HG03039 (cell line): ENCODE measurements around the gene KLHL1.
"Not testable (repeated sequence)": the region's sequence is repeated elsewhere in the genome, so short reads cannot be mapped to it uniquely, and the experiment has no call there.

ENCODE experiments used
- ATAC-seq: cut with Tn5 transposase; IDR thresholded peaks from one replicate; pipeline ENCODE4 v1.9.1; 2021; ENCODE audit warnings: mild to moderate bottlenecking, moderate library complexity; ENCODE audit not compliant: unreplicated experiment

KLHL1 gene, protein sequence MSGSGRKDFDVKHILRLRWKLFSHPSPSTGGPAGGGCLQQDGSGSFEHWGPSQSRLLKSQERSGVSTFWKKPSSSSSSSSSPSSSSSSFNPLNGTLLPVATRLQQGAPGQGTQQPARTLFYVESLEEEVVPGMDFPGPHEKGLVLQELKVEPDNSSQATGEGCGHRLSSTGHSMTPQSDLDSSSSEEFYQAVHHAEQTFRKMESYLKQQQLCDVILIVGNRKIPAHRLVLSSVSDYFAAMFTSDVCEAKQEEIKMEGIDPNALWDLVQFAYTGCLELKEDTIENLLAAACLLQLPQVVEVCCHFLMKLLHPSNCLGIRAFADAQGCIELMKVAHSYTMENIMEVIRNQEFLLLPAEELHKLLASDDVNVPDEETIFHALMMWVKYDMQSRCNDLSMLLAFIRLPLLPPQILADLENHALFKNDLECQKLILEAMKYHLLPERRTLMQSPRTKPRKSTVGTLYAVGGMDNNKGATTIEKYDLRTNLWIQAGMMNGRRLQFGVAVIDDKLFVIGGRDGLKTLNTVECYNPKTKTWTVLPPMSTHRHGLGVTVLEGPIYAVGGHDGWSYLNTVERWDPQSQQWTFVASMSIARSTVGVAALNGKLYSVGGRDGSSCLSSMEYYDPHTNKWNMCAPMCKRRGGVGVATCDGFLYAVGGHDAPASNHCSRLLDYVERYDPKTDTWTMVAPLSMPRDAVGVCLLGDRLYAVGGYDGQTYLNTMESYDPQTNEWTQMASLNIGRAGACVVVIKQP

DNA sequence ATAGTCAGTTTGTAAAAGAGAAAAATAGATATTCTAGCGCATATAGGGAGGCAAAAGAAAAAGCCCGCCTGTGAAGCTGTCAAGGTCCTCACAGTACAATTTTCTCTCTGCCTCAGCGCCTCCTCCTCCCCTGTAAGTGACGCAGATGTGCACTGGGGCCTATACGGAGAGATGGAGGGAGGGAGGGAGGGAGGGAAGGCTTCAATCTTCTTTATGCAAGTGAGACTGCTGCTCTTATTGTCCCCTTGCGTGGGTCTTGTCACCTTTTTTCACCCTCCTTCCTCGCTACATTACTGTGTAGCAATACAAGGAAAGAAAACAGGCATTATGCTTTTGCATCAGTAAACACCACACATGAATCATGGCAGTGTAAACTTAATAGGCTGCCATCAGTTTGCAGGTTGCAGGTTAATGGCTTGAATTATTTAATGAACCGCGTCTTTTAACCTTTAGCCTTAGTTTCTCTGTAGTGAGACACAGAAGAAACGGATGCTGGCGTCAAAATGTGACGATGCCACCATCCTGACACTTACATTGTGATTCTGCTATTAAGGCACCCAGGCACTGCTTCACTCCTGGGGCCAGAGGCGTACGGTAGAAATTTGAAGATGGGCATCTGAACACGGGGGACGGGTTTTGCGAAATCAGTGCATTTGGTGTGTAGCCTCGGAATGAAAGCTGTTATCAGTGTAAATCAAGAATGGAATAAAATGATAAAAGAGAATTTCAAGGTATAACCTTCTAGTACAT is at the start of gene KLHL1:
TSS of gene KLHL1 (minus strand) at position 97 of the 750 bp plus-strand sequence. CDS start 753 bp downstream, outside the sequence.
- ATAC-seq: no peak

DNA sequence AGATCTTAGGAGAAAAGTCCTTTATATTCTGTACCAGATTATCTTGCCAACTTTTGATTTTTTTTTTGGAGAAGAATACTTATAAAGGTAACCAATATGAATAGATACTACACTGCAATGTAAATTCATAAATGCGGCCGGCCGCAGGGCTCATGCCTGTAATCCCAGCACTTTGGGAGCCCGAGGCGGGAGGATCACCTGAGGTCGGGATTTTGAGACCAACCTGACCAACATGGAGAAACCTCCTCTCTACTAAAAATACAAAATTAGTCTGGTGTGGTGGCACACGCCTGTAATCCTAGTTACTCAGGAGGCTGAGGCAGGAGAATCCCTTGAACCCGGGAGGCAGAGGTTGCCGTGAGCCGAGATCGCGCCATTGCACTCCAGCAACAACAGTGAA is 34.4 kb upstream of the KLHL1 start:
- not testable (repeated sequence) for ATAC-seq

DNA sequence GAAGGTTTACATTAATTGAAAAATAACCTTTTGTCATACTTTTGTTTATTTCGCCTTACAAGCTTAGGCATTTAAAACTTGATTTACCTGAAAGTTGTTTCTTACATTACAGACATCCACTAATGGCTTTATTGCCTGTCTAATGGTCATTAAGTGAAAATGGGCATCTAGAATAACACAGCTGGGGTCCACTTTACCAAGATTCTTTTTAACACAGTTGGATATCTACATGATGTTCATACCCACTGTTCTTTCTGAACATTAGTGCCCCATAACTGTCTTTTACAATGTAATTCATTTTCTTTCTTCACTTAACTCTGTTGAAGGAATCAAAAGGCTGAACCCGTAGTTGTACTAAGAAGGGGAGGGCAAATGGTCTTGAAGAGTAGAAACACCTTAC is 19.8 kb upstream of the KLHL1 start:
- ATAC-seq: no peak

DNA sequence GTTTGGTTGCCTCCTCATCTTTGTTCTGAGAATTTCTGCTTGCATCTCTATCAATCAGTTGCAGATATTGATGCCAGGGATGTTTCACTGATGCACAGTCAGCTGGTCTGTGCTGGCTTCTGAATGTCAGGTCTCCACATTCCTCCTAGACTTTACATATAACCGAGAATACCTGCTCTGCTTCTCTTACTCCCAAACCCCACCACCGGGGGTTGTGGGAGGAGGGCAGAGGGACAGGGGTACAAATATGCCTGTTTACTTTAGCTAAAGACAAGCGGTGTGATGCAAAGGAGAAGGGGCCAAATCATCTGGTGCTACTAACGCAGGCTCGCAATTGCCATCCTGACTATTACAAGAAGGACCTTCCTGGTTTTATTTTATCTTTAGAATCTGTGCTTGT is 17.4 kb upstream of the KLHL1 start:
- no peak for ATAC-seq

DNA sequence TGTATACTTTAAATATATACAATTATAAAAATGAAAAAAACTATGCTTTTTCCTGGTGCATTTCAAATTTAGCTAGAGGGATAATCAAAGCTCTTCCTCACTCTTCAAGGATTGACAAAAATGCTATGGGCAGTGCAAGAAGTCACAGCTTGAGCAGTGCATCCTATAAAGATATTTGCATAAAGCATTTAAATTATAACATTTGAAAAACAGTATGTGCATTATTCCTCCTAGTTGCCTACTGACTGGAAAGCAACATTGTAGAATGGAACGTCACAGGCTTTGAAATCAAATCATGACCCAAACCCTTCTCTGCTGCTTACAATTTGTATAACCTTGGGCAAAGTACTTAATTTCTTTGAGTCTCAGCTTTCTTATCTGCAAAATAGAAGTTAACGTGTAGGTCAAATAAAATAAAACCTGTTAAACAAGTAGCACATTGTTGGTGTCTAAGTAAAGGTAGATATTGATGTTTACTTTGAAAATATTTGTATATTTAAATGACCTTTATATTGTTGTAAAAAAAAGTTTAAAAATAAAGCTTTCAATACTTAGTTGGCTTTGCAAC is 9.2 kb upstream of the KLHL1 start:
- ATAC-seq: no peak

DNA sequence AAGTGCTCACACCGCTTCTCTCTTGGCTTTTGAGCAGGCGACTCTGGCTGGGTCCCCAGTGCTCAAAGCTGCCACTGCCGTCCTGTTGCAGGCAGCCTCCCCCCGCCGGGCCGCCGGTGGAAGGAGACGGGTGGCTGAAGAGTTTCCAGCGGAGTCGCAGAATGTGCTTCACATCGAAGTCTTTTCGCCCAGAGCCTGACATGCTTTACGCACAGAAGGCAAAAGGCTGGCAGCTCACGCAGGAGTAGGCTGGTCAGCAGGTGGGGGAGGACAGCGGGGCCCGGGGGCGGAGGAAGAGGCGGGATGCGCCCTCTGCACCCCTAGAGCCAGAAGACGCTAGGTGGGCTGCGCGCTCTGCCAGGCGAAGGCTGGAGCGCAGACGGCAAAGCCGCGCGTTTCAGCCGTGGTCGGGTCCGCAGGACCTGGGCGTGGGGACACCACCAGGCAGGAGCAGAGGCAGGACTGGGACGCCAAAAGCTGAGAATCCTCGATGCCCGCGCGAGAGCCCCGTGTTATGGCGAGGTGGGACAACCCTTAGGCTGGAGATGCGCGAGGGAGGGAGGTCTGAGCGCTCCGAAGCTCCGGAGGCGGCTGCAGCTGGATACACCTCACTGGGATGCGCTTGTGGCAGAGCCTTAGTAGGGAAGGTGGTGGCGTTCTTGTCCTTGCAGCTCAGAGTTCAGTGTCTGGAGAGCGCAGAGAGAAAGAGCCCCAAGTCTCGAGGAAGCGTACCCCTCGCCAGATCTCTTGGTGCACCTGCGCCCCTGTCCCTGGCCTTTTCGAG is 562 bp downstream of the KLHL1 start, which contains the start of gene ATXN8OS:
TSS of gene ATXN8OS (plus strand) at position 329 of the 784 bp plus-strand sequence.
- no peak for ATAC-seq

DNA sequence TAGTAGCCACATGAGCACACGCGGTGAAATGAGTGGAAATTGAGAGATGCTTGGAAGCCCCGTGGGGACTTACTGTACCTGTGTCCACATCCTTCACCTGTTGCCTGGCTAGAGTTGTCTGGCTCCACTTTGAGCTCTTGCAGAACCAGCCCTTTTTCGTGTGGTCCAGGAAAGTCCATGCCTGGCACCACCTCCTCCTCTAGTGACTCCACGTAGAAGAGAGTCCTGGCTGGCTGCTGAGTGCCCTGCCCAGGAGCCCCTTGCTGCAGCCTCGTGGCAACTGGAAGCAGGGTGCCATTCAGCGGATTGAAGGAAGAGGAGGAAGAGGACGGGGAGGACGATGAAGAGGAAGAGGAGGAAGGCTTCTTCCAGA is 1.1 kb downstream of the KLHL1 start:
- no peak for ATAC-seq

DNA sequence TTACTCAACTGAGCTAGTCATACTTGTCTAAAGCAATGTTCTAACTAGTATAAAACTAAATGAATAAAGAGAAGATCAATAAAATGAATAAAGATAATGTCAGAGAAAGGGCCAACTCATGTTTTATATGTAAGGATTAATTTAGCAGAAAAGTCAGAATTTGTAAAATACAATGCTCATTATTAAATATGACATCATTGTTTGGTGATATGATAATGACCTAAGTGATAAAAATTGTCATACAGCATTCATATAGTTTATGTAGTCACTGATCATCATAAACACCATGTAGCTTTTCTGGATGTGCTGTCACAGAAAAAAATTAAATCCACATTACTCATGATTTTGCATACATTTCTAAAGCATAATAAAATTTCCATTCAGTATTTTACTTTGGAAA is 3.8 kb downstream of the KLHL1 start:
- ATAC-seq: no peak

DNA sequence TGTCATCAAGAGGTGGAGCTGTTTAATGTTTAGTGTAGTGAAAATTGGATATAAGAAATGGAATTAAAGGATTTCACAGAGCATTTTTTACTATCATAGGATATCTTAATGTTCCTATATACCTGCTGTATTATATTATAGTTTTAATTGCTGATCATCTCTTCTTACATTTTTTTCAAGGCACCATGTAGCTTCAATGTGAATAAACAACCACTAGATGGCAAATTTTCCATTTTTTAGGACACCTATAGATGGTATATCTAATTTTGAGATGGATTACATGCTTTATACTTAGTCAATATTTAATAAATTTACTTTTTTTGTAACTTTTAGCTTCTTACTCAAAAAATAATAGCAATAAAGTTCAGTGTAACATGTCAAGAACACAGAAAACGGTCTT is 9.6 kb downstream of the KLHL1 start:
- no peak for ATAC-seq

DNA sequence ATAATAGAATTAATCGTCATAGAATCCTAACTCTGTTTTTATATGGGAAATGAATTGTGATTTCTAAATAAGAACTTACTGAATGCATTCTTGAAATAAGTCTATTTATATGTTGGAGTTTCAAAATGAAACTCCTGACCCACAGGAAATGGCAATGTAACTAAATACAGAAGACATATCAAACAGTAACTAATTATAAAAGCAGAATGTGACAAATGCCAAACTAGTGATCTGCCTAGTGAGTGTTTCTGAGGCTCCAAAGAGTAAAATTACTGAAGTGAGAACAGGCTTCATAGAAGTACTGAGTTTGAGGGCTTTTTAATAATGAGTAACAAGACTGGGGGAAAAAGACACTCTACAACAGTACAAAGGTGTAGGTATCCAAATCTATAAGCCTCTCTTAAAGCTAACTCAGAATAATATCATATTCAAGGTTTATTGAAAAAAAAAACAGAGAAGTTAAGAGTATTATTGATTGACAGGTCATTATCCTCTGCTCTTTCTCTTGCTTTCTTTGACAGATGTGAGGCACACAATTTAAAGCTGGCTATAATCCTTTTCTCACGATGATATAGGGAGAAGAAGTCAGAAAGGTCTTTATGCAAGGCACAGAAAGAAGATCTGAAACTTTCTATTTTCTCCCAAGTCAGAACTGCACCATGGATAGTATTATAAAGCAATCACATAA is 18.1 kb downstream of the KLHL1 start:
- ATAC-seq: no peak

DNA sequence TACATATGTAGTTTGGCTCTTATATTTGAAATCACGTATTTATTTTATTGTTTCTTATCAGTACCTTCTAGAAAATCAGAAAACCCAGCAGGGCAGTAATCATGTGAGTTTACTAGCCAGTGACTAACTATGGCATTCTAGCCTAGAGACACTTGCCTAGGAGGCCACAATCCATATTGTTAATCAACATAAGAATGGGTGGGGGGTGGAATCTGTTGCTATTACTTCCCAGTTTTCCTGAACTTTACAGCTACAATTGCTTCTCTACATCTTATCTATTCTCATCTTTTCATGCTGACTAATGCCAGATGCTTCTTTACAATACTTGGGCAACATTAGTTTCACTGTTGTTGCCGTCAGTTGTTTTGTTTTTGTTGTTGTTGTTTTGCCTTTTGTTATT is 19.3 kb downstream of the KLHL1 start:
- no peak for ATAC-seq

DNA sequence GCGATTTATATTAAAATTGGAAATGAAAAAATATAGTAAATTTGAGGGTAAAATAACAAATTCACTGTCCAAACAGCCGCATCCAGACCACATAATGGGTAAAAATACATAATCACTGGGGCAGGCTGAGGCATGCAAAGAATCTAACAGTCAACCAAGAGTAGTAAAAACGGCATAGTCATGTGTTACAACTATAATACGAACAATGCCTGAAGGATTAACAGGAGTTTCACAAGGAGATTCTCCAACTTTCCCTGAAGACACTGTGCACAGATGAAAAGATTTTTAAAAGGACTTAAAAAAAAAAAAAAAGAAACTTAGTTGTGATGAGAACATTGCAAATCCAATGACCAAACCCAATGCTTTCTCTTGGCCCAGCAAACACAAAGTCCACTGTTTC is 21.0 kb downstream of the KLHL1 start:
- no peak for ATAC-seq

DNA sequence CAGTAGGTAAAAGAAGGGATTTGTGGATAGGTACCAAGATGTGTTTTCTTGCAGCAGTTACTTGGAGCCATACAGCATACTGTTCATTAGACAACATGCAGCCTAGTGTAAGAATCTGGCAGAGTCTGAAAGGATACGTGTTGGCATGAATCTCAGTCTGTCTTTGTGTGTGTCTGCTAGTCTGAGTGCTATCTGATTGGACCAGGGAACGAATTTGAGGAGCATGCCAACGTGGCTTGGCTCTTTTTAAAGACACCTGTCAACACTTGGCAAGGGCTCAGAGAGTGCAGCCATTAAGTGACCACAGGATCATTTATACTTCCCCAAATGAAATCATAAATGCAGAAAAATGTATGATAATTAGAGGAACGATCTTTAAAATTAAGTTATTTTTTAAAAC is 28.2 kb downstream of the KLHL1 start:
- ATAC-seq: no peak

DNA sequence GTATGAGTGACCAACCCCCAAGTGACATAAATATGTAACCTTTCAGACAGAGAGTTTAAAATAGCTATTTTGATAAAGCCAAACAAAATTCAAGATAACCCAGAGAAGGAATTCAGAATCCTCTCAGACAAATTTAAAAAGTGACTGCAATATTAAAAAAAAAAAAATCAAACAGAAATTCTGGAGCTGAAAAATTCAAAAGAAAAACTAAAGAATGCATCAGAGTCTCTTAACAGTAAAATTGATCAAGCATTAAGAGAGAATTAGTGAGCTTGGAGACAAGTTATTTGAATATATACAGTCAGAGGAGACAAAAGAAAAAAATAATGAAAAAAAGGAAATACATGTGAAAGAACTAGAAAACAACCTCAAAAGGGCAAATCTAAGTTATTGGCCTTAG is 53.7 kb downstream of the KLHL1 start:
- ATAC-seq: no peak

DNA sequence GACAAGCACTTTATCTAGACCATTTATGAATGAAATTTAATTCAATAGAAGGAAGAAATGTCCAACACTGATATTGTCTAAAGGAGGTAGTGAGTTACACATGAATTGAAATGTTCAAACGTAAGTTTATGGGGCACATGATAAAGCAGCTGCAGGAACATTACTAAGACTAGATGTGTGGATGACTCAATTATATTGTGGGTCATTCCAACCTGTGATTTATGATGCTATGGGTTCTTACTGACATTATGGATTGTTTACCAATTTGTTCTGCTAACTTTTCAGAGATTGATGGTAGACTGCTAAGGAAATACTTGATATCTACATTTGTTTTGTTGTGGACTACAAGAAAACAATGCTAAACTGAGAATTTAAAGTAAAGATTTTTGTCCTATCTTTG is 56.7 kb downstream of the KLHL1 start:
- ATAC-seq: no peak

DNA sequence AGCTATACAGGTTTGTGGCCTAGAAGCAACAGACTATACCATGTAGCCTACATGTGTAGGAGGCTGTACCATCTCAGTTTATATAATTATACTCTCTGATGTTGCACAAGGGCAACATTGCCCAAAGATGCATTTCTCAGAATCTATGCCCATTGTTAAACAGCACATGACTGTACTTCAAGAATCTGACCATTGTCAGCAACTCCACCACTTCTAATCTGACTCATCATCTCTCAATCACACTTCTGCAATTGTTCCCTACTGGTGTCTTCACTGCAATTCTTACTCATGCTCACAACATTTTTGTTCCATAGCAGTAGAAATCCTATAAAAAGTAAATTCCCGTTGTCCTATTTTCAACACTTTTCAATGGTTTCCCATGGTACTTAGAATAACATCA is 64.6 kb downstream of the KLHL1 start:
- peak; percentile 71 for ATAC-seq

DNA sequence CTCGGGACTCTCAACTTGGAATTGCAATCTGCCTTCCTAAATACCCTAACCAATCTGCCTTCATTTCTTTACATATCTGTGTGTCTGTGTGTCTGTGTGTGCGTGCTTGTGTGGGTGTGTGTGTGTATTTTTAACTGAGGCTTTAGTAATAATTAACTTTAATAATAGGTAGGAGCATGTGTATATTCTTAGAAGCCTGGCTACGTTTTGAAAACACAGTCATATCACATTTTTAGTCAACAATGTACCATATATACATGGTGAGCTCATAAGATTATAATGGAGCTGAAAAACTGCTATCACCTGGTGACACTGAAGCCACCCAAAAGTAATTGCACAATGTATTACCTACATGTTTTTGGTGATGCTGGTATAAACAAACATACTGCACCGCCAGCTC is 66.1 kb downstream of the KLHL1 start:
- ATAC-seq: peak; percentile 43

DNA sequence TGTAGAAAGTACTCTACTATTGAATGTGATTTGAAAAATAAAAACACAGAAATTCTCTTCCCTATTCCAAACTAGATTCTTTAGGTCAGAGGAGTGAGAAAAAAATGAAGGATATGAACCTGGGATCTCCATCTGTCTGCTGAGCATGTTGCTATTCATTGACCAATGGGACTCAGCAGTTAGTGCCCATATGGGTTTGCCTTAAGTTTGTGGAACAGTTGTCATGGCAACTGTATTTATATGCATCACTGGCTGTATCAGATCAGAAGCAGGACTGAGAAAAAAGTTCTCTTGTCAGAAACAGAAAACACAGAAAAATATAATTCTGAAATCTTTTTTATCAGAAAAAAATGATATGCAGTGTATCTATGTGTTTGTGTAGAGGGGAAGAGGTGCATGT is 74.0 kb downstream of the KLHL1 start:
- no peak for ATAC-seq

DNA sequence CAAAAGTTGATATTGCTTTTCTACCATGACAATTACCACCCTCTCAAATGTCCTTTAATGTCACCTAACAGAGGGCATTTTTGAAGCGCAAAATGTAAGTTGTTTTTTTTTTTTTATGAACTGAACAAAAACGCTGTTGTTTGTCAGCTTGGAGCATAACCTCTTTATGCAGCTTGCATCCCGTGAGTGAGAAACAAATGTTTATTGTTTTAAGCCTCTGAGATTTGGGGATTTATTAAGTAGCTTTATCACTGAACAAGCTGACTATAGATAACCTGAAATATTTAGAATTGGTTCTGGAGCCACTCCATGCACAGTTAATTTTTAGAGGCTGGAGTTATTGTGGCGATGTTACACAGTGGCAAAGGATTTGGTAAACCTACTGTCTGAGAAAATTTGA is 80.7 kb downstream of the KLHL1 start:
- no peak for ATAC-seq

DNA sequence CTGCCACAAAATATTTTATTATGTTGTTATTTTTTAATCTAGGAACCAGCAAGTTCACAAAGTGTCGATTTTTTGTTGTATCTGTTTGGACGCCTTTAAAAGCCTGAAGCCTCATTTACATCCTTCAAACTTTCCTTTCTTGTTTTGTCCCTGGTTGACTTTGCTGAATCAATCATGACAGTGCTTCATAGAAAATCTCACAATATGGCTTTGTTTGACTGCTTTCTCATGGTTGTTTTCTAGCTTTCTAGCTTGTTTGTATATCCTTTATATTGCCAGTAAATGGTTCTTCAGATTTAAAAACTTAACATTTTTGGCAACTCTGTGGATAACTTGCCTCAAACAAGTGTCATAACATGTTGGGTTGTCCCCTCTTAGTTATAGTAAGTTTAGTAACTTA is 84.7 kb downstream of the KLHL1 start:
- no peak for ATAC-seq
